Measurements from ENCODE around the gene EIF5AL1. TPM values are rescaled to one million over a fixed set of nuclear protein-coding genes. Genes with fewer than 3 reads are reported as not detected.

EIF5AL1 gene
- total and polyA plus RNA-seq, 2 of the 4 experiments (the other 2 are of a cell fraction) = 1.1 to 1.4 TPM

DNA sequence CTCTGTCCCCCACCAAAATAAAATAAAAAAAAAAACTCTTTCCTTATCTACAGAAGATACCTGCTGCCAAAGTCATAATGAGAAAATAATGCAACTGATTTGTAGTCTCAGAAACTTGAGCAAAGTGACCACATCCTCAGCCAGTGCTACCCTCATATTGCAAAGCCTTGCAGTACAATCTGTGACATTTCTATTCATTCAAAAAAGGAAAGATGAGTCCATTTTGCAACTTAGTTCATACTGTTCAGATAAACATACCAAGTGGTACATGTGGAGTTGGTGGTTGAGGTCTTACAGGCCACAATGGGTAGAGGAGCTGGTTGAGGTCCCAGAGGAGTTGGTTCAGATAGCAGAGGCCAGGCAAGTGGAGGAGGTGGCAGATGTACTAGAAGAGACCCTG lies 6.5 kb upstream of the EIF5AL1 start:
- H2BK15ac ChIP-seq (ENCODE audit: low read depth, low read length) = no peak overlapping the region
- no peaks in the 10 kb centered on the region for H4K20me1 ChIP-seq (ENCODE audit: insufficient read depth, low read length)
- intact Hi-C loops (cut with micrococcal nuclease) = no loop called here
- no peak overlapping the region for H3K18ac ChIP-seq (ENCODE audit: low read depth, low read length)
- no peaks in the 10 kb centered on the region for H3K79me1 ChIP-seq (ENCODE audit: low read depth in 1 of 2, low read length in 2 of 2)
- H3K9me1 ChIP-seq (ENCODE audit: insufficient read depth, low read length) = peaks cover 4% of the 10 kb centered on the region; the same call in 1 of the 2 replicates
- TF ChIP-seq POLR2A (IDR thresholded peaks at IDR 0.05; ENCODE audit: low read depth, low read length) = no peak
- no peak for TF ChIP-seq NFE2L2 (IDR thresholded peaks at IDR 0.05; ENCODE audit: low read depth, low read length)
- TF ChIP-seq, protein P1, sequence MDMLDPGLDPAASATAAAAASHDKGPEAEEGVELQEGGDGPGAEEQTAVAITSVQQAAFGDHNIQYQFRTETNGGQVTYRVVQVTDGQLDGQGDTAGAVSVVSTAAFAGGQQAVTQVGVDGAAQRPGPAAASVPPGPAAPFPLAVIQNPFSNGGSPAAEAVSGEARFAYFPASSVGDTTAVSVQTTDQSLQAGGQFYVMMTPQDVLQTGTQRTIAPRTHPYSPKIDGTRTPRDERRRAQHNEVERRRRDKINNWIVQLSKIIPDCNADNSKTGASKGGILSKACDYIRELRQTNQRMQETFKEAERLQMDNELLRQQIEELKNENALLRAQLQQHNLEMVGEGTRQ (IDR thresholded peaks at IDR 0.05; ENCODE audit: low read depth, low read length) = no peak
- TF ChIP-seq MXI1 (IDR thresholded peaks at IDR 0.05; ENCODE audit: borderline replicate concordance, low read depth, low read length) = no peak
- TF ChIP-seq MAZ (IDR thresholded peaks at IDR 0.05; ENCODE audit: borderline replicate concordance, low read depth, low read length) = no peak
- no peak for TF ChIP-seq RAD21 (IDR thresholded peaks at IDR 0.05; ENCODE audit: low read length)
- TF ChIP-seq CEBPB (IDR thresholded peaks at IDR 0.05; ENCODE audit: low read depth, low read length) = no peak
- TF ChIP-seq, protein P2, sequence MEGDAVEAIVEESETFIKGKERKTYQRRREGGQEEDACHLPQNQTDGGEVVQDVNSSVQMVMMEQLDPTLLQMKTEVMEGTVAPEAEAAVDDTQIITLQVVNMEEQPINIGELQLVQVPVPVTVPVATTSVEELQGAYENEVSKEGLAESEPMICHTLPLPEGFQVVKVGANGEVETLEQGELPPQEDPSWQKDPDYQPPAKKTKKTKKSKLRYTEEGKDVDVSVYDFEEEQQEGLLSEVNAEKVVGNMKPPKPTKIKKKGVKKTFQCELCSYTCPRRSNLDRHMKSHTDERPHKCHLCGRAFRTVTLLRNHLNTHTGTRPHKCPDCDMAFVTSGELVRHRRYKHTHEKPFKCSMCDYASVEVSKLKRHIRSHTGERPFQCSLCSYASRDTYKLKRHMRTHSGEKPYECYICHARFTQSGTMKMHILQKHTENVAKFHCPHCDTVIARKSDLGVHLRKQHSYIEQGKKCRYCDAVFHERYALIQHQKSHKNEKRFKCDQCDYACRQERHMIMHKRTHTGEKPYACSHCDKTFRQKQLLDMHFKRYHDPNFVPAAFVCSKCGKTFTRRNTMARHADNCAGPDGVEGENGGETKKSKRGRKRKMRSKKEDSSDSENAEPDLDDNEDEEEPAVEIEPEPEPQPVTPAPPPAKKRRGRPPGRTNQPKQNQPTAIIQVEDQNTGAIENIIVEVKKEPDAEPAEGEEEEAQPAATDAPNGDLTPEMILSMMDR (conservative IDR thresholded peaks at IDR 0.05; ENCODE audit: low read depth, low read length) = no peak
- no peak for TF ChIP-seq FOS (IDR thresholded peaks at IDR 0.05; ENCODE audit: low read depth, low read length)
- TF ChIP-seq, protein P3, sequence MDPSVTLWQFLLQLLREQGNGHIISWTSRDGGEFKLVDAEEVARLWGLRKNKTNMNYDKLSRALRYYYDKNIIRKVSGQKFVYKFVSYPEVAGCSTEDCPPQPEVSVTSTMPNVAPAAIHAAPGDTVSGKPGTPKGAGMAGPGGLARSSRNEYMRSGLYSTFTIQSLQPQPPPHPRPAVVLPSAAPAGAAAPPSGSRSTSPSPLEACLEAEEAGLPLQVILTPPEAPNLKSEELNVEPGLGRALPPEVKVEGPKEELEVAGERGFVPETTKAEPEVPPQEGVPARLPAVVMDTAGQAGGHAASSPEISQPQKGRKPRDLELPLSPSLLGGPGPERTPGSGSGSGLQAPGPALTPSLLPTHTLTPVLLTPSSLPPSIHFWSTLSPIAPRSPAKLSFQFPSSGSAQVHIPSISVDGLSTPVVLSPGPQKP (IDR thresholded peaks at IDR 0.05; ENCODE audit: borderline replicate concordance, low read depth, low read length) = no peak
- TF ChIP-seq RFX5 (IDR thresholded peaks at IDR 0.05; ENCODE audit: low read depth, low read length) = no peak
- no peak for TF ChIP-seq SMC3 (IDR thresholded peaks at IDR 0.05; ENCODE audit: low read depth, low read length)
- TF ChIP-seq CHD1 (IDR thresholded peaks at IDR 0.05; ENCODE audit: low read depth, low read length) = no peak
- TF ChIP-seq RCOR1 (IDR thresholded peaks at IDR 0.05; ENCODE audit: insufficient replicate concordance, low read length) = no peak
- TF ChIP-seq MAFK (IDR thresholded peaks at IDR 0.05; ENCODE audit: low read depth, low read length) = no peak
- TF ChIP-seq BHLHE40 (IDR thresholded peaks at IDR 0.05; ENCODE audit: low read depth, low read length) = no peak
- H3K4ac ChIP-seq (ENCODE audit: low read depth, low read length) = no peak overlapping the region
- DNase-seq (no peak), ATAC-seq (ENCODE audit: low read depth) (no peak)
- H4K91ac ChIP-seq (ENCODE audit: insufficient read depth, low read depth, low read length) = no peak overlapping the region
- H3K56ac ChIP-seq (ENCODE audit: extremely low read depth, insufficient read depth, low read length) = no peak overlapping the region
- H3K27ac ChIP-seq (ENCODE audit: insufficient read depth, low read length) = no peak overlapping the region
- no peak overlapping the region for H2BK120ac ChIP-seq (ENCODE audit: low read depth, low read length)
- no peak overlapping the region for H2AK9ac ChIP-seq (replicated peaks; ENCODE audit: low read depth, low read length, poor library complexity)
- H3K36me3 ChIP-seq (ENCODE audit: control insufficient read depth, insufficient read depth, low read length) = no peaks in the 10 kb centered on the region
- no peak overlapping the region for H2AFZ ChIP-seq (replicated peaks; ENCODE audit: low read length, poor library complexity)
- H4K5ac ChIP-seq (ENCODE audit: low read depth, low read length) = no peak overlapping the region
- CTCF ChIA-PET = no interaction called here
- no peak overlapping the region for H2BK5ac ChIP-seq (ENCODE audit: low read depth, low read length, poor library complexity, severe bottlenecking)
- peaks cover 5% of the 10 kb centered on the region; the same call in 1 of the 2 replicates for H3K4me1 ChIP-seq (ENCODE audit: control insufficient read depth, insufficient read depth, low read length)
- H2AK5ac ChIP-seq (ENCODE audit: low read depth, low read length) = no peak overlapping the region
- no peak overlapping the region for H2BK20ac ChIP-seq (ENCODE audit: low read depth, low read length)
- no peaks in the 10 kb centered on the region for H3K9me3 ChIP-seq (ENCODE audit: control insufficient read depth, insufficient read depth, low read length)
- H4K8ac ChIP-seq (ENCODE audit: low read depth in 2 of 2, low read length in 2 of 2) = no peak overlapping the region
- H3K4me2 ChIP-seq (ENCODE audit: low read depth, low read length) = no peak overlapping the region
- BruUV-seq (replicated peaks) = no TSS peak
- in situ Hi-C loops (cut with MboI; ENCODE audit: low sequenced_read_pairs) = no loop called here
- no peak overlapping the region for H3K4me3 ChIP-seq (ENCODE audit: insufficient read depth, low read depth, low read length)
- H3K14ac ChIP-seq (replicated peaks; ENCODE audit: low read depth, low read length) = no peak overlapping the region
- dilution Hi-C loops (cut with HindIII; ENCODE audit: low sequenced_read_pairs, unreplicated experiment) = no loop called here
- no peaks in the 10 kb centered on the region; the same call in 1 of the 2 replicates for H3K27me3 ChIP-seq (ENCODE audit: control insufficient read depth, insufficient read depth, low read length)
- POLR2A ChIA-PET (ENCODE audit: unreplicated experiment) = no interaction called here
- no peak overlapping the region for H3K23ac ChIP-seq (ENCODE audit: low read depth, low read length)
- no peak overlapping the region for H3K9ac ChIP-seq (ENCODE audit: low read depth, low read length)

Data from IMR-90 (cell line).